ENCODE data around the gene MRPL24.
"Not testable (repeated sequence)": the region's sequence is repeated elsewhere in the genome, so short reads cannot be mapped to it uniquely, and the experiment has no call there.

MRPL24 gene

DNA sequence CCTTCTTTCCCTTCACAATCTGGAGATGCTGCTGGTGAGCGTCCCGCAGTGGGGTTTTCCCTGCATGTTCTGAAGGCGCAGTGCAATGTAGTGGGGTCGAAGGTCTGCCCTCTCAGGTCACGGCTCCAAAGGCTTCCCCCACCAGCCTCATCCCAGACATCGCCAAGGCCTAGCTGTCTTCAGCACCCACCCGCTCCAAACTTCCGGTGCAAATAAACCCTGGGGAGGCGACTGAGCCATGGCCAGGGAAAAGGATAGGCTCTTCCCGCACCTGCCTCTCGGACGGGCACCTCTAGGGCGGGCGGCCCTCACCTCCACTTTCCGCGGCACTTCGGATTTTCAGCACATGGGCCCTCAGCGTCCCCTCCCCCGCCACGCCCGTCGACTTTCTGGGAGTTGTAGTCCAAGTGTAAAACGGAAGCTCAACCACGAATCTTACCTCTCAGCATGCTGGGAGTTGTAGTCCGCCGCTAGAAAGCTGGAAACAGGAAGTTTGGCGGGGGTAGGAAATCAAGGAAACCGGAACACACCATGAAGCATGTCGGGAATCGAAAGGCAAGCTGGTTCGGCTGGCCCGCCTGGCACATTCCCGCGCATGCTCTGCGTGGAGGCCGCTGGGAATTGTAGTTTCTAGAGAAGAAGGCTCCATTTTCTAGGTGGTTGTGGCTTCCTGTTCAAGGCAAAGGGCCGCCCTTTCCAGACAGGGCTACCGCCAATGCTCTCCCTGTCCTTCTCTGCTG is at the start of gene MRPL24:
MRPL24 (minus strand) TSS at position 348 of the 740 bp plus-strand sequence. CDS start 2,384 bp downstream, outside the sequence.
- DNase-seq, result peak; percentile 92 to 98

GRCh38 chr1:156789621-156790318 is 48.9 kb upstream of the MRPL24 start:
- DNase-seq, result no peak

- no peak for DNase-seq
Observed at GRCh38 chr1:156788136-156788535, 47.2 kb upstream of the MRPL24 start.

GRCh38 chr1:156786640-156787039 is 45.8 kb upstream of the MRPL24 start:
- no peak for DNase-seq

DNA sequence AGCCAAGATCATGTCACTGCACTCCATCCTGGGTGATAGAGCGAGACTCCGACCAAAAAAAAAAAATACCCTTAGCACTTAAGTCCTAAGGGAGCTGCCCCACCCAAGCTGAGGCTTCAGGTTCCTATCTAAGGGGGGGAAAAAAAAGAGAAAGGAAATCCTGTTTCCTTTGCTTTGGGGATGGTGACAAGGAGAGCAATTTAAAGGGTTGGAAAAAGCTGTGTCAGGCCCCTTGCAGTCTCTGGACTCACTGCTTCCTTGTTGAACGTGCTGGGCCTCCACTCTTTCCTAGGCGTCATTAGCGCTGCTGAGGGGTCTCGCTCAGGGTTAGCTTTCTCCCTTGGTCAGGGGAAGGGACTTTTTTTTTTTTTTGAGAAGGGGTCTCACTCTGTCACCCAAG is 44.6 kb upstream of the MRPL24 start:
- no peak for DNase-seq

DNA sequence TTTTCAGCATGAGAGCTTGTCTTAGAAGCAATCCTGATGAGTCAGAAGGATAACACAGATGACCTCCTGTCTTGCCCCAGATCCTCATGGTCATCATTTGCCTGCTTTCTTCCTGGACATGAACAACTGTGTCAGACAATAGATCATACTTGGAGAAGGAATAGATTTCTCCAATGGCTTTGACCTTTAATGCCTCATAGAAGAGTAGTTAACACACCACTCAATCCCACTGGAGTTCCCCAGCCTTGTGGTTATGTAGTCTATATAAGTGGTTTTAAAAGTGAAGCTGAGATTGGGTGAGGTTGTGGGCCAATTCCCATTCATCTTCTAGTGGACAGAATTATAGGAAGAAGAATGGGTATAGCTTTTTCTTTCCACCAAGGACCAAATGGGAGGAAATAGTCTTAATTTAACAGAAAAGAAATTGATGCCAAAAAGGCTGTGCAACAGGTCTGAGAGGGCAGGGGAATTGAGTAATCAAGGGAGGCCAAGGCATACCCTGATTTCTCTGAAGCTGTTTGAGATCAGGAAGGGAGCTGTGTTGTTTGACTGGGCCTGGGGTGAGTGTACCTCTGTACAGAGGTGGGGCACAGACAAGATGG is 40.8 kb upstream of the MRPL24 start:
- DNase-seq, result no peak

- no peak for DNase-seq
Observed at GRCh38 chr1:156777573-156777972, 36.7 kb upstream of the MRPL24 start.

DNA sequence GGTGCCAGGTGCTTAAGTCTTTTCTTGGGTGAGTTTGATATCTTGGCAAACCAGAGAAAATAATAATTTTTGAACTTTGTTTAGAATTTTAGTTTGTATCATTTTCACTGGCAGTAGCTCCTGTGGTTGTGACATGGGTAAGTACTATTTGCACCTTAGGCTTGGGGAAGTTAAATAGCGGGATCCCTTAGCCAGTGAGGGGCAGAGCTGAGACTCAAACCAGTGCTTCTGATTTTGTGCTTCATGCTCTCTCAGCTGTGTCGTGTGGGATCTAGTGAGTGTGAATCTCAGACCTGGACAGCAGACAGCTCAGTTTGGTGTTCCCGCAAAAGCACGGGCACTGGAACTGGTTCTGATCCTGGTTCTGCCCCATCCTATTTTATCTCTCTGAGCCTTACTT is 36.1 kb upstream of the MRPL24 start:
- DNase-seq, result no peak

- no peak for DNase-seq
Observed at GRCh38 chr1:156775799-156776198, 34.9 kb upstream of the MRPL24 start.

GRCh38 chr1:156773607-156774006 is 32.7 kb upstream of the MRPL24 start:
- no peak for DNase-seq

DNA sequence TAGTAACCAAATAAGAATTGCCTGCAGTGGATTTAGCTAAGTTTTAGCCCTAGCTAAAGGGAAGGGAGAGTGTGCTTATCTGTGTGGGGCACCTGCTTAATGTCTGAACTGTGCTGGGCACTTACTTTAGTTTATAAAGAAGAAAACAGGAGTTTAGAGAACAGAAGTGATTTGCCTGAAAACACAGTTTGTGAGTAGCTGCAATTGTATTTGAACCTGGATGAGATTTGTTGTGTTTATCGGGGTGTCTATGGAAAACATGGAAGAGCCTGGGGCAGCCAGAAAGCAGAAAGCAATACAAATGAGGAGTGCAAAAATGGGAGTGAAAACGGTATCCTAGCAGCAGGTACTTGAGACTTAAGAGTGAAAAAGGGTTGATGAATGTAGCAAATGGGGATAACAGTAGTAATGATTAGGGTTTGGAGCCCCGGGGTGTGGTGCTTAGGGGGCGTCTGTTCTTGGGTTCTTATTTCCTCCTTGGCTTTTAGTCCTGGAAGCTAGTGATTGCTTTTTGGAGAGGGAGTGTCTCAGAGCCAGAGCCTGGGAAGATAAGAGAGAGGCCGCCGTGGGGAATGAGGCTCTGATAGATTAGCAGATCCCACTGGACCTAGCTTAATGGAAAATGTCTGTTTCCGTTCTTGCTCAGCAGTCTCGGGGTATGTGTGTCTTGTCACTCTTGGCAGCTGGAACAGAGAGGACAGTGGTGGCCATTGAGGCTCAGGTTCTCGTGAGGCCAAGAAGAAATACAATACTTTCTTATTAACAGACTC is 32.0 kb upstream of the MRPL24 start:
- DNase-seq, result no peak

- no peak for DNase-seq
Observed at GRCh38 chr1:156772222-156772621, 31.3 kb upstream of the MRPL24 start.

DNA sequence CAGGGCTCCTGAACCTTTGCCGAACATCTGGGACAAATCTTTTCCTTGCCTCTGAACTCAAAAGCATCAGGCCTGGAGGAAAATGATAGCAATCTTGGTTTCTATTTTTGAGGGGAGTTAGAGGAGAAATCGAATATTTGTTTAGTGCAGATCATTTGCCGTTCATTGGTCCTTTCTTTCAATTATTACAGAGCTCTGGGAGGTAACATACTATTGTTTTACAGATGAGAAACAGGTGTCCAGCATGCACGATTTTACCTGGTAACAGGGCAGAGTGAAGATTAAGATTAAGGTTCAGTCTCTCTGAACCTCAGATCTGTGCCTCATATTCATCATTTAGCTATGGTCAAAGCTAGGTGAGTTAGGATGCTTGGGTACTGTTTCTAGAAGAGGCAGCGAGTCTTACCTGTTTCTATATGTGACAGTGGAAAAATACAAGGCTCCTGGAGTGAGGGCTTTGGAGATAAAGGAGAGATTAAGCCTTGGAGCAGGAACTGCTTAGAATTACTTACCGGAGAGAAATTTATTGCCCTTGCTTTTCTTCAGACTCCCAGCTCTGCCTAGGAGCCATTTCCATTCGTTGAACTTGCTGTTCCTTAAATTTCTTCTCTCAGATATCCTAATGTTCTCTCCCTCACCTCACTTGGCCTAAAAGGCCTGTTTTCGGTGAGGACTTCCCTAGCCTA is 27.9 kb upstream of the MRPL24 start:
- DNase-seq, result no peak

DNA sequence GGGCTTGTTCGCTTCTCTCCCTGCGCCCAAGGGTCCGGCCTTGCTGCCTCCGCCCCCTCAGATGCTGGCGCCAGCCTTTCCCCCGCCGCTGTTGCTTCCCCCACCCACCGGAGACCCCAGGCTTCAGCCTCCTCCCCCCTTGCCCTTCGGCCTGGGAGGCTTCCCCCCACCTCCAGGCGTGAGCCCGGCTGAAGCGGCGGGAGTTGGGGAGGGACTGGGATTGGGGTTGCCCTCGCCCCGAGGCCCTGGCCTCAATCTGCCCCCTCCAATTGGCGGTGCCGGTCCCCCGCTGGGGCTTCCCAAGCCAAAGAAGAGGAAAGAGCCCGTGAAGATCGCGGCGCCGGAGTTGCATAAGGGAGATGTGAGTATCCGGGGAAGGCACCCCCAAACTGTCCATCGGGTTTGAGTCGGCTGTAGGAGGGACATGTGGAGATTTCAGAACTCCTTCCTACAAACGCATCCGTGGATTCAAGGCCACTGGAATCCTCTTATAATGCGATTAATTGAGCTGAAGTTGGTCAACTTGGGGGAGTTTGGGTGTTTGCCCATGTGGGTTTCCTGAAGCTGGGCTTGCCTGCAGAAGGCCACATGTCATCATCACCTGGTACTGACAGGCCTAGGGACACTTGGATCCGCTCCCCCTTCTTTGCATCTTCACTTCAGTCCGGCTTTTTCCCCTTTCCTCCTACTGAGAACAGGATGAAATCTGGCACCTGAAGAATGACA is 27.2 kb upstream of the MRPL24 start:
- DNase-seq, result no peak

DNA sequence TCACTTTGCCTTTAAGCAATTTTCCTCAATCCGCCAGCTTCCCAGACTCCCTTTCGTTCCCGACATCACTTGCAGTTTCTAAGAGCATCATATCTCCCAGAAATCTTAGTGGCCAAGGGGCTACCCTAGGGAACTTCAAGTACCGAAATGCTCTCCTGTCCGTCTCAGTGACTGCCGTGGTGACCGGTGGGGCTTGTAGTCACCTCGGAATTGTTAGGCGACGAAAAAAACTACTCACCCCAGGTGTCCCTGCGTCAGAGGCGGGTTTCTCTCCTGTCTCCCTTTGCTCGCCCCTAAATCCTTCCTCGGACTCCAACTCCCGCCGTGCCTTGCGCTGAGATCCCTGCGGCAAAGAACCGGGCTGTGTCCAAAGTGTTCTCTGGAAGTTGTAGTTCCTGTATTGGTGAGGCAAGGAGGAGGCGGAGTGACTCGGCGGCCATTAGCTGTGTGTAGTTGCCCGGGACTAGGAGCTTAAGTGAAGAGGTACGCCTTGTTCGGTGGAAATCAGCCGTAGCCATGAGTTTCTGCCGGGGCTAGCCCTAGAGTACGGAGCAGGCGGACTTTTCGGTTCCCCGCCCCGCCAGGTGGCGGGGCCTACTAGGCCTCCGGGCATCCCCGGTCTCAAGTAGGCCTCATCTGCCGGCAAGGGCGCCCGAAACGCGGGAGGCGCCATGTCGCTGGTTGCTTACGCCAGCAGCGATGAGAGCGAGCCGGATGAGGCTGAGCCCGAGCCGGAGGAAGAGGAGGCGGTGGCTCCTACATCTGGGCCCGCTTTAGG is 26.4 kb upstream of the MRPL24 start, which contains the start of gene PRCC:
PRCC (plus strand) TSS at position 435 of the 778 bp plus-strand sequence; CDS start at position 672, 237 bp downstream.
- DNase-seq, result peak; percentile 88 to 99

DNA sequence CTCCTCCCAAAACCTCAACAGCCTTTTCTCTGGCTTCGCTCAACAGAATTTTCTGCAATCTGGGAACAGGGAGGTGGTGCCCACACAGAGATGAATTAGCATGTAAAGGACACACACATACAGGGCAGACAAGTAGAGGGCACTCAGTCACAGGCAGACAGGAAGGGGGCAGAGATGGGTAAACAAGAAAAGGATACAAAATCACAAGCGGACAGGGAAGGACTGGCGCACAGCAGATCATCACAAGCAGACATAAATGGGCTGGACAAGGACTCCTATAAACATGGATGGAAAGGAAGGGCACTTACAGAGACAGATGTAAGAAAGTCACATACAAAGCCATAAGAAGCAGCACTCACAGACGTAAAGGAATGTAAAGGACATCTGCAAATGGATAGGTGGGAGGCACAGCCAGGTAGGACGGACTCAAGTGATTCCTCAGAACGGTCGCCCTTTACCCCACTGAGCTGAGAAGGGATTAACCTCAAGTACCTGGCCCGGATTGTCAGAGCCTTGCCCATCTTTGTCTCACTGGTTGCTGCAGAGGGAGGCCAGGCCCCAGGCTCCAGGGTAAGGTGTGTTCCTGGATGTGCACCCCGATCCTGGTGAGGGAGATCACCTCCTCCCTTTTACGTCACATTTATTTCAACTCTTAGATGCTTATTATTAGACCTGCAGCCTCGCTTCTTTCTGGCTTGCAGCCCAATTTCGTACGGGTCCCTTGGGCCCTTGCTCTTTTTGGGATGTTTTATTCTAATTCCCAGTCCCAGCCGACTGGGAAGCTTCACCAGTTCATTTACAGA is 25.6 kb upstream of the MRPL24 start:
- no peak for DNase-seq

DNA sequence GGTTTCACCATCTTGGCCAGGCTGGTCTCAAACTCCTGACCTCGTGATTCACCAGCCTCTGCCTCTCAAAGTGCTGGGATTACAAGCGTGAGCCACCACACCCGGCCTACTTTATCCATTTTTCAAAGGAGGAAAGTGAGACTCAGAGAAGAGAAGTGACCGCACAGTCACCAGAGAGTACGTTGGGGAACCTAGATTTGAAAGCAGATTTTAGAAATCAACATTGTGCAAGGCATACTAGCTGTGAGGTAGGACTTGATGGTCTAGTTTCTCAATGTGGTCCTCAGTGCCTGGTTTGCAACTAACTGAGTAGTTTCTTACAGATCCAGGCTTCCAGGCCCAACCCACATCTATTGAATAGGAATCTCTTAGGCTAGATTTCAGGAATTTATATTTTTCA is 24.8 kb upstream of the MRPL24 start:
- DNase-seq, result no peak

- not testable (repeated sequence) for DNase-seq
Observed at GRCh38 chr1:156765136-156765535, 24.2 kb upstream of the MRPL24 start.

GRCh38 chr1:156760796-156761104 is 19.9 kb upstream of the MRPL24 start:
- no peak for DNase-seq

DNA sequence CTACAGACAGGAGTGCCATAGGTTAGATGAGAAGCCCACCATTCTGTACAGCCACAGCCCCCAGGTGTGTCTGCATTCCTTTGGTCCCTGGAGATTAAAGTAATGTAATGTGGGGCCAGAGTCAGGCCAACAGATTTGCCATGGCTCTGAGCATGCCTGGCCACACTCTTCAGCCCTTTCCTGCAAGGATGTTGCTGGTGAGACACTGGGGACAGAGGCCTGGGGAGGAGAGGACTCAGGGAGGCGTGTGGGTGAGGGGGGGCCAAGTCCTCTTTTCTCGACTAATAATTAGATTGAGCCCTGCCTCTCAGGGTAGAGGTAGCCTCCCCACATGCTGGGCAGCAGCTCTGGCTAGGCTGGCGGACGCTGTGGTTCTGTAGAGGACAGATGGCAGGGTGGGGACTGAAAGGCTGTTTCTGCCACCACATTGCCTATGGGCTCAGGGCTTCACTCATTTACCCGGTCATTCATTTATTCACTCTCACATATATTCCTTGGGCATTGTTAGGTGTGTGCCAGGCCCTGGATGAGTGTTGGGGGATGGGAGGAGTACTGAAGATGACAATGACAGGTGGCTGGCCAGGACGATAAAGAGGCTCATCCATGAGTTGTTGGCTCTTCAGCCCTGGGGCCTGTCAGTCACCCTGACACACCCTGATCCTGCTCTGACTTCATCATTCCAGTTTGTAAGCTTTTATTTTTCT is 19.4 kb upstream of the MRPL24 start:
- DNase-seq, result no peak
